ENCODE results near the gene NHLRC4.

DNA sequence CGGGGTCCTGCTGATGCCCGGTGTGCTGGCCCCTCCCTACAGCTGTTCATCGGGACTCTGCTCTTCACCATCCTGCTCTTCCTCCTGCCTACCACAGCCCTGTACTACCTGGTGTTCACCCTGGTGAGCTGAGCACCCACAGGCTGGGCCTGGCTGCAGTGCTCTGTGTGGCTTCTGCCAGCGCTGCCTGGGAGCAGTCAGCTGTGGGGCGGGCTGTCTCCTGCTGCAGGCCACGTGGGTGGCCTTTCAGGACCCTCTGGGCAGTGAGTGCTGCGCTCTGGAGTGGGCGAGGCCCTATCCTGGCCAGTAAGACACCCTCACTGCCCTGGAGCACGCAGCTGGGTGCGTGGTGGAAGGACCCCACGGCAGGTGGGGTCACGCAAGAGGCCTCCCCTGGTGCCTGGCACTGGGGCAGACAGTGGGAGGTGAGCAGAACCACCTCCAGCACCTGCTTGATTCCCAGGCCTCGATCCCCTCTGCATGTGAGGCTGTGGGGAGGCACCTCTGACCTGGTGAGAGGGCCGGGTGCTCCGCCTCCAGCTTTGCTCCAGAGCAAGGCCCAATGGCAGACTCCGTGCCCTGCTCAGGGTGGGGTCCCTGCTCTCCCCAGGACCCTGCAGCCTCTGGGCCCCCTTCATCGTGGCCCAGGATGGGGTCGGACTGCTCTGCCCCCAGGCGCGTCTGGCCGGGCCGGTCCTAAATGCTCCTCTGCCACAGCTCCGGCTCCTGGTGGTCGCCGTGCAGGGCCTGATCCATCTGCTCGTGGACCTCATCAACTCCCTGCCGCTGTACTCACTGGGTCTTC, 13.5 kb downstream of the NHLRC4 start:
- TF ChIP-seq POLR2AphosphoS5 (IDR thresholded peaks at IDR 0.05; ENCODE audit: low read depth, low read length), result no peak
- TF ChIP-seq REST (IDR thresholded peaks at IDR 0.05; ENCODE audit: low read depth, low read length), result no peak
- TF ChIP-seq CTCF (IDR thresholded peaks at IDR 0.05), result no peak
- no peak for TF ChIP-seq EP300 (IDR thresholded peaks at IDR 0.05; ENCODE audit: borderline replicate concordance in 1 of 2, low read depth in 1 of 2, low read length in 1 of 2)
- no peak for TF ChIP-seq RFX5 (IDR thresholded peaks at IDR 0.05; ENCODE audit: low read length)
- TF ChIP-seq GATA2 (CRISPR knock-in tag; IDR thresholded peaks at IDR 0.05), result no peak
- no peak for TF ChIP-seq RAD21 (IDR thresholded peaks at IDR 0.05; ENCODE audit: low read length)
- TF ChIP-seq, protein P1, sequence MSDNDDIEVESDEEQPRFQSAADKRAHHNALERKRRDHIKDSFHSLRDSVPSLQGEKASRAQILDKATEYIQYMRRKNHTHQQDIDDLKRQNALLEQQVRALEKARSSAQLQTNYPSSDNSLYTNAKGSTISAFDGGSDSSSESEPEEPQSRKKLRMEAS (IDR thresholded peaks at IDR 0.05; ENCODE audit: low read depth), result no peak
- no peak for TF ChIP-seq MEF2A (IDR thresholded peaks at IDR 0.05; ENCODE audit: borderline replicate concordance, low read depth)
- no peak for TF ChIP-seq SIN3A (IDR thresholded peaks at IDR 0.05; ENCODE audit: borderline replicate concordance, low read depth, low read length)
- TF ChIP-seq MXI1 (IDR thresholded peaks at IDR 0.05; ENCODE audit: low read depth, low read length), result no peak
- TF ChIP-seq, protein P2, sequence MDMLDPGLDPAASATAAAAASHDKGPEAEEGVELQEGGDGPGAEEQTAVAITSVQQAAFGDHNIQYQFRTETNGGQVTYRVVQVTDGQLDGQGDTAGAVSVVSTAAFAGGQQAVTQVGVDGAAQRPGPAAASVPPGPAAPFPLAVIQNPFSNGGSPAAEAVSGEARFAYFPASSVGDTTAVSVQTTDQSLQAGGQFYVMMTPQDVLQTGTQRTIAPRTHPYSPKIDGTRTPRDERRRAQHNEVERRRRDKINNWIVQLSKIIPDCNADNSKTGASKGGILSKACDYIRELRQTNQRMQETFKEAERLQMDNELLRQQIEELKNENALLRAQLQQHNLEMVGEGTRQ (IDR thresholded peaks at IDR 0.05; ENCODE audit: borderline replicate concordance, low read depth, low read length), result no peak
- no peak for TF ChIP-seq FOXM1 (IDR thresholded peaks at IDR 0.05; ENCODE audit: low read depth)
- no peak for TF ChIP-seq FOXJ3 (CRISPR knock-in tag; IDR thresholded peaks at IDR 0.05)
